ENCODE measurements around the gene STK36.

The STK36 gene

GRCh38 chr2:218720048-218721041 lies 48.5 kb downstream of the STK36 start:
- DNase-seq (ENCODE audit: low read depth in 2 of 2, low spot score in 1 of 2): no peak

- DNase-seq (ENCODE audit: low read depth in 2 of 2, low spot score in 1 of 2): no peak
Observed at GRCh38 chr2:218721488-218721887, 49.6 kb downstream of the STK36 start.

- no peak for DNase-seq (ENCODE audit: low read depth in 2 of 2, low spot score in 1 of 2)
Observed at GRCh38 chr2:218721934-218722333, 50.0 kb downstream of the STK36 start.

- no peak for DNase-seq (ENCODE audit: low read depth in 2 of 2, low spot score in 1 of 2)
Observed at GRCh38 chr2:218722419-218722818, 50.5 kb downstream of the STK36 start.

GRCh38 chr2:218722876-218723785 lies 51.2 kb downstream of the STK36 start:
- DNase-seq (ENCODE audit: low read depth in 2 of 2, low spot score in 1 of 2): no peak

GRCh38 chr2:218726004-218726574 lies 54.2 kb downstream of the STK36 start:
- no peak for DNase-seq (ENCODE audit: low read depth in 2 of 2, low spot score in 1 of 2)

- no peak for DNase-seq (ENCODE audit: low read depth in 2 of 2, low spot score in 1 of 2)
Observed at GRCh38 chr2:218727502-218728165, 55.7 kb downstream of the STK36 start.

- no peak for DNase-seq (ENCODE audit: low read depth in 2 of 2, low spot score in 1 of 2)
Observed at GRCh38 chr2:218729640-218730039, 57.8 kb downstream of the STK36 start.

- no peak for DNase-seq (ENCODE audit: low read depth in 2 of 2, low spot score in 1 of 2)
Observed at GRCh38 chr2:218732052-218732760, 60.3 kb downstream of the STK36 start.

GRCh38 chr2:218732761-218733158 lies 60.9 kb downstream of the STK36 start:
- no peak for DNase-seq (ENCODE audit: low read depth in 2 of 2, low spot score in 1 of 2)

- DNase-seq (ENCODE audit: low read depth in 2 of 2, low spot score in 1 of 2): peak in 1 of 2 donors; percentile 4
Observed at GRCh38 chr2:218733171-218734021, 61.5 kb downstream of the STK36 start.

GRCh38 chr2:218734190-218734975 lies 62.5 kb downstream of the STK36 start:
- no peak for DNase-seq (ENCODE audit: low read depth in 2 of 2, low spot score in 1 of 2)

GRCh38 chr2:218736531-218736930 lies 64.6 kb downstream of the STK36 start:
- no peak for DNase-seq (ENCODE audit: low read depth in 2 of 2, low spot score in 1 of 2)

- DNase-seq (ENCODE audit: low read depth in 2 of 2, low spot score in 1 of 2): no peak
Observed at GRCh38 chr2:218743068-218743467, 71.2 kb downstream of the STK36 start.

GRCh38 chr2:218744615-218745014 lies 72.7 kb downstream of the STK36 start:
- no peak for DNase-seq (ENCODE audit: low read depth in 2 of 2, low spot score in 1 of 2)

- DNase-seq (ENCODE audit: low read depth in 2 of 2, low spot score in 1 of 2): no peak
Observed at GRCh38 chr2:218745160-218745558, 73.3 kb downstream of the STK36 start.

GRCh38 chr2:218745559-218746469 lies 73.9 kb downstream of the STK36 start:
- DNase-seq (ENCODE audit: low read depth in 2 of 2, low spot score in 1 of 2): no peak

- no peak for DNase-seq (ENCODE audit: low read depth in 2 of 2, low spot score in 1 of 2)
Observed at GRCh38 chr2:218746470-218746795, 74.5 kb downstream of the STK36 start.

All from stimulated activated CD8-positive, alpha-beta memory T cell treated with anti-CD3 and anti-CD28 coated beads, Interleukin-4, amount 100 ng/mL, for 4 hours (primary cell).